Kidney epithelial cell (primary cell): Measurements from ENCODE around the gene HAL. TPM values are rescaled to one million over a fixed set of nuclear protein-coding genes. Genes with fewer than 3 reads are reported as not detected.

Experiments
- DNase-seq: peaks from one replicate; pipeline ENCODE4 v3.0.0-alpha.2; 2010; ENCODE audit warnings: low read depth
- H3K27me3 ChIP-seq: 2 replicates; pipeline ENCODE4 v1.6.0; 2011; ENCODE audit warnings: low read length; ENCODE audit not compliant: control insufficient read depth, insufficient read depth
- H3K36me3 ChIP-seq: 2 replicates; pipeline ENCODE4 v1.5.1; 2011; ENCODE audit warnings: low read length; ENCODE audit not compliant: control insufficient read depth, insufficient read depth
- H3K4me3 ChIP-seq: 2 replicates; pipeline ENCODE4 v1.5.1; 2011; ENCODE audit warnings: low read depth, mild to moderate bottlenecking, control low read depth, low read length
- CTCF ChIP-seq: IDR thresholded peaks from 2 replicates; pipeline ENCODE4 v1.5.1; 2011; ENCODE audit warnings: mild to moderate bottlenecking, moderate library complexity, low read length, control low read depth, inconsistent platforms; ENCODE audit not compliant: insufficient read depth, poor library complexity, severe bottlenecking
- total RNA-seq: library from RNA; depleted of rRNA; stranded (reverse); fragments of >200 nt; gene quantifications from 2 replicates; pipeline ENCODE4 v1.2.3, GENCODE V29; 2015

HAL gene
- total RNA-seq, 1 donor from 2014 or later = 0.21 TPM

- Histone ChIP-seq H3K36me3 (peaks cover 1% of the 10 kb centered on the region), H3K27me3 (no peaks in the 10 kb centered on the region), H3K4me3 (no peak overlapping the region)
- TF ChIP-seq CTCF = peak; percentile 52
- no peak for DNase-seq
These were observed 19.5 kb upstream of the HAL start for GRCh38 chr12:96015672-96016071.

GRCh38 chr12:96014943-96015599, 18.9 kb upstream of the HAL start:
- Histone ChIP-seq H3K36me3 (peaks cover 1% of the 10 kb centered on the region), H3K27me3 (no peaks in the 10 kb centered on the region), H3K4me3 (no peak overlapping the region)
- no peak for DNase-seq
- no peak for TF ChIP-seq CTCF

GRCh38 chr12:96007729-96008128, 11.6 kb upstream of the HAL start:
- Histone ChIP-seq H3K27me3 (no peaks in the 10 kb centered on the region), H3K36me3 (peaks cover 1% of the 10 kb centered on the region), H3K4me3 (no peak overlapping the region)
- no peak for TF ChIP-seq CTCF
- no peak for DNase-seq

- no peaks in the 10 kb centered on the region for H3K36me3 ChIP-seq
- H3K4me3 ChIP-seq = no peak overlapping the region
- no peak for DNase-seq
- H3K27me3 ChIP-seq = no peaks in the 10 kb centered on the region
- no peak for TF ChIP-seq CTCF
These were observed 10.6 kb upstream of the HAL start for GRCh38 chr12:96006727-96007126.

GRCh38 chr12:96000858-96001257, 4.7 kb upstream of the HAL start:
- peaks cover 2% of the 10 kb centered on the region for H3K36me3 ChIP-seq
- no peak for TF ChIP-seq CTCF

GRCh38 chr12:95999484-95999883, 3.3 kb upstream of the HAL start:
- DNase-seq = no peak
- H3K4me3 ChIP-seq = no peak overlapping the region
- H3K36me3 ChIP-seq = peaks cover 2% of the 10 kb centered on the region
- TF ChIP-seq CTCF = no peak
- no peaks in the 10 kb centered on the region for H3K27me3 ChIP-seq

More at GRCh38 chr12:96000858-96001257, 4.7 kb upstream of the HAL start:
- Histone ChIP-seq H3K4me3 (no peak overlapping the region), H3K27me3 (no peaks in the 10 kb centered on the region)
- DNase-seq = no peak
